Measurements from ENCODE around the gene NPAS2. TPM values are rescaled to one million over a fixed set of nuclear protein-coding genes. Genes with fewer than 3 reads are reported as not detected.

The NPAS2 gene
- total RNA-seq, 1 donor from 2014 or later, result 5.5 TPM

GRCh38 chr2:100975521-100975785 lies 155.5 kb downstream of the NPAS2 start:
- no peaks in the 10 kb centered on the region for H4K20me1 ChIP-seq (ENCODE audit: insufficient read depth, low read length)
- Mint-ChIP-seq H3K27ac (ENCODE audit: unreplicated experiment) (no peak overlapping the region), H3K4me1 (ENCODE audit: low read depth, unreplicated experiment) (peaks cover 16% of the 10 kb centered on the region), H3K27me3 (ENCODE audit: low read depth, unreplicated experiment) (peaks cover 4% of the 10 kb centered on the region), H3K9me3 (ENCODE audit: unreplicated experiment) (no peaks in the 10 kb centered on the region), H3K4me3 (ENCODE audit: unreplicated experiment) (no peak overlapping the region), H3K36me3 (ENCODE audit: low read depth, unreplicated experiment) (peaks cover 13% of the 10 kb centered on the region)
- H3K4me2 ChIP-seq (ENCODE audit: low read length), result no peak overlapping the region
- H3K4me1 ChIP-seq (ENCODE audit: insufficient read depth, low read length), result peaks cover 27% of the 10 kb centered on the region
- no peak overlapping the region for H2AFZ ChIP-seq (ENCODE audit: low read depth, low read length)
- FAIRE-seq, result no peak
- TF ChIP-seq EZH2 (IDR thresholded peaks at IDR 0.05; ENCODE audit: insufficient read depth, low read length) (no peak), CTCF (IDR thresholded peaks at IDR 0.05; ENCODE audit: insufficient read depth, low read depth, low read length) (no peak)
- no peak overlapping the region for H3K4me3 ChIP-seq (ENCODE audit: insufficient read depth, low read depth, low read length)
- no peaks in the 10 kb centered on the region for H3K79me2 ChIP-seq (ENCODE audit: insufficient read depth, low read length)
- no peaks in the 10 kb centered on the region for H3K27me3 ChIP-seq (ENCODE audit: insufficient read depth, low read length)
- DNase-seq (ENCODE audit: low read depth), result no peak
- no peak overlapping the region for H3K27ac ChIP-seq (ENCODE audit: low read depth, low read length)
- no peak overlapping the region for H3K9ac ChIP-seq (ENCODE audit: low read length)
- peaks cover 3% of the 10 kb centered on the region for H3K36me3 ChIP-seq (ENCODE audit: insufficient read depth, low read length)
- no peaks in the 10 kb centered on the region for H3K9me3 ChIP-seq (ENCODE audit: insufficient read depth, low read depth, low read length)

GRCh38 chr2:100976061-100976460 lies 156.1 kb downstream of the NPAS2 start:
- Histone ChIP-seq H3K9ac (ENCODE audit: low read length) (no peak overlapping the region), H3K36me3 (ENCODE audit: insufficient read depth, low read length) (peaks cover 3% of the 10 kb centered on the region), H3K4me3 (ENCODE audit: insufficient read depth, low read depth, low read length) (no peak overlapping the region), H3K27ac (ENCODE audit: low read depth, low read length) (no peak overlapping the region), H3K79me2 (ENCODE audit: insufficient read depth, low read length) (no peaks in the 10 kb centered on the region), H3K4me2 (ENCODE audit: low read length) (peak overlapping the region; percentile 77), H3K9me3 (ENCODE audit: insufficient read depth, low read depth, low read length) (no peaks in the 10 kb centered on the region), H3K4me1 (ENCODE audit: insufficient read depth, low read length) (peaks cover 27% of the 10 kb centered on the region), H2AFZ (ENCODE audit: low read depth, low read length) (no peak overlapping the region), H4K20me1 (ENCODE audit: insufficient read depth, low read length) (no peaks in the 10 kb centered on the region), H3K27me3 (ENCODE audit: insufficient read depth, low read length) (no peaks in the 10 kb centered on the region)
- Mint-ChIP-seq H3K4me3 (ENCODE audit: unreplicated experiment) (no peak overlapping the region), H3K4me1 (ENCODE audit: low read depth, unreplicated experiment) (peaks cover 18% of the 10 kb centered on the region), H3K9me3 (ENCODE audit: unreplicated experiment) (peaks cover 3% of the 10 kb centered on the region), H3K36me3 (ENCODE audit: low read depth, unreplicated experiment) (peaks cover 13% of the 10 kb centered on the region), H3K27me3 (ENCODE audit: low read depth, unreplicated experiment) (peaks cover 3% of the 10 kb centered on the region), H3K27ac (ENCODE audit: unreplicated experiment) (no peak overlapping the region)
- no peak for TF ChIP-seq CTCF (IDR thresholded peaks at IDR 0.05; ENCODE audit: insufficient read depth, low read depth, low read length)
- TF ChIP-seq EZH2 (IDR thresholded peaks at IDR 0.05; ENCODE audit: insufficient read depth, low read length), result no peak
- FAIRE-seq (no peak), DNase-seq (ENCODE audit: low read depth) (no peak)

GRCh38 chr2:100976645-100977391 lies 156.9 kb downstream of the NPAS2 start:
- H4K20me1 ChIP-seq (ENCODE audit: insufficient read depth, low read length), result no peaks in the 10 kb centered on the region
- no peaks in the 10 kb centered on the region for H3K9me3 ChIP-seq (ENCODE audit: insufficient read depth, low read depth, low read length)
- H3K9ac ChIP-seq (ENCODE audit: low read length), result peak overlapping the region; percentile 66
- peak overlapping the region; percentile 77 for H3K4me2 ChIP-seq (ENCODE audit: low read length)
- peak overlapping the region; percentile 74 for H3K27ac ChIP-seq (ENCODE audit: low read depth, low read length)
- DNase-seq (ENCODE audit: low read depth), result peak; percentile 84
- Mint-ChIP-seq H3K27ac (ENCODE audit: unreplicated experiment) (peak overlapping the region; percentile 72), H3K36me3 (ENCODE audit: low read depth, unreplicated experiment) (peaks cover 10% of the 10 kb centered on the region), H3K27me3 (ENCODE audit: low read depth, unreplicated experiment) (peaks cover 3% of the 10 kb centered on the region), H3K4me1 (ENCODE audit: low read depth, unreplicated experiment) (peaks cover 19% of the 10 kb centered on the region), H3K4me3 (ENCODE audit: unreplicated experiment) (peak overlapping the region; percentile 36), H3K9me3 (ENCODE audit: unreplicated experiment) (peaks cover 3% of the 10 kb centered on the region)
- no peaks in the 10 kb centered on the region for H3K27me3 ChIP-seq (ENCODE audit: insufficient read depth, low read length)
- H3K4me1 ChIP-seq (ENCODE audit: insufficient read depth, low read length), result peaks cover 27% of the 10 kb centered on the region
- no peak for TF ChIP-seq EZH2 (IDR thresholded peaks at IDR 0.05; ENCODE audit: insufficient read depth, low read length)
- TF ChIP-seq CTCF (IDR thresholded peaks at IDR 0.05; ENCODE audit: insufficient read depth, low read depth, low read length), result no peak
- no peak overlapping the region for H3K4me3 ChIP-seq (ENCODE audit: insufficient read depth, low read depth, low read length)
- peaks cover 3% of the 10 kb centered on the region for H3K36me3 ChIP-seq (ENCODE audit: insufficient read depth, low read length)
- no peak for FAIRE-seq
- H3K79me2 ChIP-seq (ENCODE audit: insufficient read depth, low read length), result no peaks in the 10 kb centered on the region
- H2AFZ ChIP-seq (ENCODE audit: low read depth, low read length), result peak overlapping the region; percentile 57

Measured in astrocyte (in vitro differentiated cells and primary cell).